Measurements from ENCODE around the gene ZNF407.

ZNF407 gene

GRCh38 chr18:74683573-74683972 lies 85.9 kb downstream of the ZNF407 start:
- H3K9me3 Mint-ChIP-seq: no peaks in the 10 kb centered on the region
- H3K4me1 Mint-ChIP-seq (ENCODE audit: low read depth): no peaks in the 10 kb centered on the region
- no peaks in the 10 kb centered on the region for H3K27me3 Mint-ChIP-seq
- intact Hi-C loops (cut with micrococcal nuclease): no loop called here
- H3K36me3 Mint-ChIP-seq (ENCODE audit: low read depth): peaks cover 23% of the 10 kb centered on the region
- H3K4me3 Mint-ChIP-seq: no peak overlapping the region
- H3K27ac Mint-ChIP-seq: no peak overlapping the region

DNA sequence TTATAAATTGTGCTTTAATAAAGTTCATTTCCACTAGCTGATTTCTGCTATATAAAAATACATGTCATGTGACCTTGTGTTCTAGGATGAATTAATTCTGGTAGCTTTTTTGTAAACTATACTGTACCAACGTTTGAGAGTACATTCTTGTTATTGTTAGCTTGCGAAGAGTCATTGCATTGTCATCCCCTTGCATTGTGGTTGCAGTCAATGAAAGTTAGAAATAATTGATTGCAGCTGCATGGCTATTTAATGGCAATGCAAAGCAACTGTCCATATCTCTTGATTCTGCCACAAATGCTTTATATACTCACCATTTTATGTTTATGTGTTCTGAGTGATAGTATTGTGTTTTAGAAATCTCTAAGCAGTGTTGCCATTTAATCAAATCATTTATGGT lies 91.6 kb downstream of the ZNF407 start:
- intact Hi-C loops (cut with micrococcal nuclease): no loop called here
- peaks cover 6% of the 10 kb centered on the region for H3K4me1 Mint-ChIP-seq (ENCODE audit: low read depth)
- no peak overlapping the region for H3K27ac Mint-ChIP-seq
- no peaks in the 10 kb centered on the region for H3K27me3 Mint-ChIP-seq
- H3K36me3 Mint-ChIP-seq (ENCODE audit: low read depth): peaks cover 16% of the 10 kb centered on the region
- H3K9me3 Mint-ChIP-seq: no peaks in the 10 kb centered on the region
- H3K4me3 Mint-ChIP-seq: no peak overlapping the region

GRCh38 chr18:74692367-74693013 lies 94.8 kb downstream of the ZNF407 start:
- intact Hi-C loops (cut with micrococcal nuclease): no loop called here
- Mint-ChIP-seq H3K36me3 (ENCODE audit: low read depth) (no peaks in the 10 kb centered on the region), H3K27ac (no peak overlapping the region), H3K27me3 (no peaks in the 10 kb centered on the region), H3K4me3 (no peak overlapping the region), H3K9me3 (no peaks in the 10 kb centered on the region), H3K4me1 (ENCODE audit: low read depth) (peaks cover 6% of the 10 kb centered on the region)

GRCh38 chr18:74694436-74694835 lies 96.8 kb downstream of the ZNF407 start:
- intact Hi-C loops (cut with micrococcal nuclease): no loop called here
- Mint-ChIP-seq H3K9me3 (no peaks in the 10 kb centered on the region), H3K27ac (no peak overlapping the region), H3K36me3 (ENCODE audit: low read depth) (peaks cover 5% of the 10 kb centered on the region), H3K4me1 (ENCODE audit: low read depth) (peaks cover 6% of the 10 kb centered on the region), H3K27me3 (no peaks in the 10 kb centered on the region), H3K4me3 (no peak overlapping the region)

- intact Hi-C loops (cut with micrococcal nuclease): no loop called here
- no peak overlapping the region for H3K27ac Mint-ChIP-seq
Observed at GRCh38 chr18:74695170-74695569, 97.5 kb downstream of the ZNF407 start.

DNA sequence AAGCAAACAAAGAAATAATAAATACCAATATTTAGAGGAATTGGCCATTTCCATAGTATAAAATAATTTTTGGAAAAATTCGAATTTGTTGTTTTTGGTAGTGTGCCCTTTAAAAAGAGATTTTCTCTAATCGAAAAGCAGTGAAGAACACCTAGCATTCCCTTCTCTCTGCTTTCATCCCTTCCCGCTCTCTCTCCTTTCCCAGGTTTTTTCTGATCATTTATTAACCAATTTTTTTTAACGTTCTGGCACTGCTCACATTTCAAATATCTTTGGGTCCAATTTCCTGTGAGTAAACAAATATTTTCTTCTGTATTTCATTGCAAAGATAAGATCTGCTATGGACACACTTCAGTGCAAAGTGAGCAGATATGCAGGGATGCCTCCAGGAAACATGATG lies 101.2 kb downstream of the ZNF407 start:
- Mint-ChIP-seq H3K9me3 (no peaks in the 10 kb centered on the region), H3K36me3 (ENCODE audit: low read depth) (peaks cover 5% of the 10 kb centered on the region), H3K27me3 (no peaks in the 10 kb centered on the region), H3K4me1 (ENCODE audit: low read depth) (no peaks in the 10 kb centered on the region), H3K27ac (no peak overlapping the region), H3K4me3 (no peak overlapping the region)
- intact Hi-C loops (cut with micrococcal nuclease): no loop called here

More at GRCh38 chr18:74695170-74695569, 97.5 kb downstream of the ZNF407 start:
- Mint-ChIP-seq H3K4me3 (no peak overlapping the region), H3K36me3 (ENCODE audit: low read depth) (peaks cover 5% of the 10 kb centered on the region), H3K27me3 (no peaks in the 10 kb centered on the region), H3K9me3 (no peaks in the 10 kb centered on the region), H3K4me1 (ENCODE audit: low read depth) (peaks cover 6% of the 10 kb centered on the region)

GRCh38 chr18:74699455-74699854 lies 101.8 kb downstream of the ZNF407 start:
- Mint-ChIP-seq H3K4me1 (ENCODE audit: low read depth) (no peaks in the 10 kb centered on the region), H3K27me3 (no peaks in the 10 kb centered on the region), H3K4me3 (no peak overlapping the region), H3K27ac (no peak overlapping the region), H3K36me3 (ENCODE audit: low read depth) (peaks cover 10% of the 10 kb centered on the region), H3K9me3 (no peaks in the 10 kb centered on the region)
- intact Hi-C loops (cut with micrococcal nuclease): no loop called here

DNA sequence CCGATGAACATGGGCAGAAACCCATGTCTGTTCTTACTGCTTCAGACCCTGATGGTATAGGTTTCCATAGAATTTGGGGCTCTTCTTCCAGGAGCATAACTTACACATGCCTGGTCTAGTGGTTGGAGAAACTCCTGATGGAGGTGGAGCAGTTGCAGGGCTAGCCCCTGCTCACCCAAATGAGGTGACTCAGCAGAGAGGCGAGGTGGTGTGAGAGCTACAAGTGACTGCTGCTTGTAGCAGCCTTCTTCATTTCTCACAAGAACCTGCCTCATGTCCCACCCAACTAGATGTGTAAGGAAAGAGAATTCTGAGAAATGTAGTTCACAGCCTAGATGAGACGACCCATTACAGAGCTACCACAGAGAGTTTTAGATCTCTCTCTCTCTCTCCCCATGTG lies 105.3 kb downstream of the ZNF407 start:
- H3K27me3 Mint-ChIP-seq: no peaks in the 10 kb centered on the region
- H3K36me3 Mint-ChIP-seq (ENCODE audit: low read depth): peaks cover 10% of the 10 kb centered on the region
- no peak overlapping the region for H3K27ac Mint-ChIP-seq
- no peaks in the 10 kb centered on the region for H3K9me3 Mint-ChIP-seq
- intact Hi-C loops (cut with micrococcal nuclease): no loop called here
- H3K4me1 Mint-ChIP-seq (ENCODE audit: low read depth): no peaks in the 10 kb centered on the region
- H3K4me3 Mint-ChIP-seq: no peak overlapping the region

GRCh38 chr18:74708169-74708568 lies 110.5 kb downstream of the ZNF407 start:
- Mint-ChIP-seq H3K4me1 (ENCODE audit: low read depth) (no peaks in the 10 kb centered on the region), H3K9me3 (no peaks in the 10 kb centered on the region), H3K27me3 (no peaks in the 10 kb centered on the region), H3K36me3 (ENCODE audit: low read depth) (peaks cover 5% of the 10 kb centered on the region), H3K27ac (no peak overlapping the region), H3K4me3 (no peak overlapping the region)
- intact Hi-C loops (cut with micrococcal nuclease): no loop called here

DNA sequence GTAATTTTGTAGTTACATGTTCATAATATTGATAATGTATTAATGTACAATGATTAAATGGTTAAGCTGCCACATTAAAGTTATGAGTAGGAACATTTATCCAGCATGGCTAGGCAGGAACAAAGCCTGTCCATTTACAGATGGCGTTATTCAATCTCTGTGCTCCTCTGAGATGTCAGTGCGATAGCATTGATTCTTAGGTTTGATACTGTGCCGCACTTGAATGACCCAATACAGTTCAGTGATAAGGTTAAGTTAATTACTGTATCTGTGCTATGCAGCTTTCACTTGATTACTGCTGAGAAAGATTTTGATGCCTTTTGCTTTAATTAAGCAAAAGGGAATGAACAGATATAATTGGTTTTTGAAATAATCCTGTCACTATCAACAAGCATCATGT lies 111.8 kb downstream of the ZNF407 start:
- no peaks in the 10 kb centered on the region for H3K4me1 Mint-ChIP-seq (ENCODE audit: low read depth)
- no peaks in the 10 kb centered on the region for H3K9me3 Mint-ChIP-seq
- no peaks in the 10 kb centered on the region for H3K36me3 Mint-ChIP-seq (ENCODE audit: low read depth)
- no peak overlapping the region for H3K27ac Mint-ChIP-seq
- no peaks in the 10 kb centered on the region for H3K27me3 Mint-ChIP-seq
- intact Hi-C loops (cut with micrococcal nuclease): no loop called here
- no peak overlapping the region for H3K4me3 Mint-ChIP-seq

DNA sequence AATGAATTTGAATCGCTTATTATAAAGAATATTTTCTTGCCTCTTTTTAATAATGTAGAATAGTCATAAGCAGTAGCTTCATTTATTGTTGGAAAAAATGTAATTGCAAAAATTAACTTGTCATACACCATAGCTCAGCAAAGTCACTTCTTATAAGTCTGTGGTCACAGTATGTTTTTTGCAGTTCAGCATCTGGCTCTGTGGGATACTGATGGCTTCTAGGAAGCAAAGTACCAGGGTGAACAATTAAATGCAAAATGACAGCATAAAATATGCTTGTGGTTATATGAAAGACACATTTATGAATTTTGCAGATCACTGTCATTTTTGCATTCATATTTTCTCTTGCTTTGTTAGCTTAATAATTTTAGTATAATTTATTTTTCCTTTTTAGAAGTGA lies 116.5 kb downstream of the ZNF407 start:
- Mint-ChIP-seq H3K4me3 (no peak overlapping the region), H3K36me3 (ENCODE audit: low read depth) (peaks cover 7% of the 10 kb centered on the region), H3K27ac (no peak overlapping the region), H3K4me1 (ENCODE audit: low read depth) (no peaks in the 10 kb centered on the region), H3K9me3 (peaks cover 3% of the 10 kb centered on the region), H3K27me3 (no peaks in the 10 kb centered on the region)
- intact Hi-C loops (cut with micrococcal nuclease): no loop called here

DNA sequence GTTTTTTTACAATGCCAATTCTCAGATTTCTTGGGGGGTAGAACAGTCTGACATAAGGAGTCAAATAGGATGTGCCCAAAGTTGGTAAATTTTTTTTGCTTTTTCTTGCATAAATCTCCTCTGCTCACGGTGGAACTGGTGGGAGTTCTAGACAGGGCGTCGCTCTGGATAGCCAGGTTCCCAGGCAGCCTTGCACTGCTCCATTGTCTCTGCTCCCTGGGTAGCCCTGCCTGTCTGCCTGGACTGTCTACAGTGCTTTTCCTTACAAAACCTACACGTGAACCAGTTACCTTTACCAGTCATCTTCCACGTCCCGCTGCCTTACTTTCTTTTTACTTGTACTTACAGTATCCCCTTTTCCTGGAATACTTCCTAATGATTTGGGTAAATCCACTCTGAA lies 117.1 kb downstream of the ZNF407 start:
- intact Hi-C loops (cut with micrococcal nuclease): no loop called here
- Mint-ChIP-seq H3K4me1 (ENCODE audit: low read depth) (no peaks in the 10 kb centered on the region), H3K9me3 (peaks cover 9% of the 10 kb centered on the region), H3K27ac (no peak overlapping the region), H3K4me3 (no peak overlapping the region), H3K27me3 (no peaks in the 10 kb centered on the region), H3K36me3 (ENCODE audit: low read depth) (peaks cover 7% of the 10 kb centered on the region)

GRCh38 chr18:74715306-74715705 lies 117.6 kb downstream of the ZNF407 start:
- H3K4me3 Mint-ChIP-seq: no peak overlapping the region
- no peak overlapping the region for H3K27ac Mint-ChIP-seq

GRCh38 chr18:74715865-74716712 lies 118.4 kb downstream of the ZNF407 start:
- no peak overlapping the region for H3K4me3 Mint-ChIP-seq
- H3K36me3 Mint-ChIP-seq (ENCODE audit: low read depth): peaks cover 7% of the 10 kb centered on the region
- no peaks in the 10 kb centered on the region for H3K27me3 Mint-ChIP-seq
- peaks cover 2% of the 10 kb centered on the region for H3K4me1 Mint-ChIP-seq (ENCODE audit: low read depth)
- H3K9me3 Mint-ChIP-seq: peaks cover 10% of the 10 kb centered on the region
- intact Hi-C loops (cut with micrococcal nuclease): no loop called here
- no peak overlapping the region for H3K27ac Mint-ChIP-seq

More at GRCh38 chr18:74715306-74715705, 117.6 kb downstream of the ZNF407 start:
- peaks cover 10% of the 10 kb centered on the region for H3K9me3 Mint-ChIP-seq
- intact Hi-C loops (cut with micrococcal nuclease): no loop called here
- no peaks in the 10 kb centered on the region for H3K27me3 Mint-ChIP-seq
- no peaks in the 10 kb centered on the region for H3K4me1 Mint-ChIP-seq (ENCODE audit: low read depth)
- H3K36me3 Mint-ChIP-seq (ENCODE audit: low read depth): peaks cover 7% of the 10 kb centered on the region

All from dendritic cell treated with granulocyte-macrophage colony-stimulating factor and Interleukin-4, amounts not matched to agents 40 ng/mL and 50 ng/mL, for 4 days (primary cell).